HepG2 (cell line): Measurements from ENCODE around the gene RNFT2. TPM values are rescaled to one million over a fixed set of nuclear protein-coding genes. Genes with fewer than 3 reads are reported as not detected.

Experiments
- ATAC-seq: fragments of 200-7000 bp; cut with Tn5 transposase; 3 replicates; pipeline ENCODE4 v1.9.1; 2020; ENCODE audit warnings: mild to moderate bottlenecking, moderate library complexity
- BruUV-seq: library from RNA; stranded (reverse); fragments of 400-500 nt; replicated peaks from 2 replicates; lab custom pipeline; 2021; lab: Mats Ljungman, UMichigan
- CTCF ChIA-PET: fragments of 300-600 bp; formaldehyde crosslinking; extraction: SDS; loops from one replicate; lab custom pipeline; 2021; ENCODE audit warnings: low total read pairs, inconsistent platforms, low intra/inter-chr PET ratio; lab: Yijun Ruan, JAX
- POLR2A ChIA-PET: fragments of 350-600 bp; sonication (Branson Sonifier 250); formaldehyde crosslinking; loops from one replicate; lab custom pipeline; 2020; ENCODE audit warnings: antibody characterized with exemption, inconsistent platforms; lab: Yijun Ruan, JAX
- DNase-seq: peaks from one replicate; pipeline ENCODE4 v3.0.0-alpha.2; 2015; ENCODE audit warnings: low spot score
- FAIRE-seq: peaks from 3 replicates; lab custom pipeline; 2011; peaks lifted over from hg19 to GRCh38; lab: Jason Lieb, UNC
- H2AFZ ChIP-seq: one replicate; pipeline ENCODE4 v1.6.1; 2011; ENCODE audit warnings: low read length, inconsistent platforms
- H3K27ac ChIP-seq: fragments of 300-600 bp; 3 replicates; pipeline ENCODE4 v1.8.0; 2011; ENCODE audit warnings: mixed run types, mild to moderate bottlenecking, mixed read lengths, low read length, inconsistent platforms; ENCODE audit not compliant: insufficient read depth; ENCODE audit errors: extremely low read length
- H3K27me3 ChIP-seq, 2 experiments: fragments of 200-600 bp in 1 of 2; 2 replicates in 1 of 2; 3 replicates in 1 of 2; pipeline versions ENCODE4 v1.6.0 to v1.8.0; 2011; ENCODE audit warnings: low read length in 2 of 2, mild to moderate bottlenecking in 2 of 2, moderate library complexity in 2 of 2, inconsistent platforms in 1 of 2; ENCODE audit not compliant: insufficient read depth in 2 of 2, control insufficient read depth in 1 of 2
- H3K36me3 ChIP-seq, 2 experiments: fragments of 200-600 bp in 1 of 2; replicated peaks in 1 of 2; 2 replicates in 1 of 2; 3 replicates in 1 of 2; pipeline versions ENCODE4 v1.5.1 to v1.8.0; 2011; ENCODE audit warnings: low read length in 2 of 2, inconsistent platforms in 1 of 2; ENCODE audit not compliant: insufficient read depth in 2 of 2, control insufficient read depth in 1 of 2
- H3K4me1 ChIP-seq: 2 replicates; pipeline ENCODE4 v1.5.1; 2012; ENCODE audit warnings: low read length, inconsistent platforms; ENCODE audit not compliant: insufficient read depth
- H3K4me2 ChIP-seq: 2 replicates; pipeline ENCODE4 v1.6.0; 2011; ENCODE audit warnings: low read depth, low read length, inconsistent platforms
- H3K4me3 ChIP-seq, 3 experiments: fragments of 200-600 bp in 1 of 3; sonication (generic), shearing (Covaris generic) in 1 of 3; replicated peaks in 1 of 3; 2 replicates each; pipeline ENCODE4 v1.5.1; 2011 to 2016; ENCODE audit warnings: low read length in 3 of 3, inconsistent platforms in 2 of 3, low read depth in 2 of 3, mild to moderate bottlenecking in 2 of 3, control low read depth in 1 of 3, mixed read lengths in 1 of 3; ENCODE audit not compliant: insufficient read depth in 1 of 3
- H3K79me2 ChIP-seq: one replicate; pipeline ENCODE4 v1.6.1; 2011; ENCODE audit warnings: low read length, inconsistent platforms; ENCODE audit not compliant: insufficient read depth
- H3K9ac ChIP-seq: 2 replicates; pipeline ENCODE4 v1.6.0; 2011; ENCODE audit warnings: mild to moderate bottlenecking, low read depth, low read length, inconsistent platforms; ENCODE audit not compliant: insufficient read depth
- H3K9me3 ChIP-seq: 2 replicates; pipeline ENCODE4 v1.5.1; 2012; ENCODE audit warnings: mild to moderate bottlenecking, low read length
- H4K20me1 ChIP-seq: 2 replicates; pipeline ENCODE4 v1.6.0; 2011; ENCODE audit warnings: inconsistent platforms, mild to moderate bottlenecking, low read length, moderate library complexity; ENCODE audit not compliant: insufficient read depth
- NFKB2 ChIP-seq: sonication (generic); formaldehyde crosslinking; IDR thresholded peaks from 2 replicates; pipeline ENCODE4 v1.4.0; 2020; ENCODE audit warnings: missing genetic modification reagents, borderline replicate concordance
- U2AF1 ChIP-seq: fragments of 200-400 bp; formaldehyde crosslinking; optimal IDR thresholded peaks from 2 replicates; pipeline ENCODE3; 2017; ENCODE audit warnings: mild to moderate bottlenecking, low read depth, low read length
- ZBED4 ChIP-seq: sonication (generic); formaldehyde crosslinking; IDR thresholded peaks from 2 replicates; pipeline ENCODE4 v1.4.0; 2020; ENCODE audit warnings: missing genetic modification reagents, borderline replicate concordance
- ZNF652 ChIP-seq: IDR thresholded peaks from 2 replicates; pipeline ENCODE4 v1.6.1; 2016; ENCODE audit warnings: low read depth, borderline replicate concordance
- ZNF781 ChIP-seq: sonication (generic); formaldehyde crosslinking; IDR thresholded peaks from 2 replicates; pipeline ENCODE4 v1.5.1; 2020; ENCODE audit warnings: borderline replicate concordance, mild to moderate bottlenecking, missing genetic modification reagents; ENCODE audit errors: not compliant biosample characterization
- WGBS: methylation state at CpG from one replicate; pipeline ENCODE4 v1.1.6; 2017; ENCODE audit warnings: low lambda C conversion rate; 5-methylcytosine and 5-hydroxymethylcytosine counted together
- in situ Hi-C: cut with HindIII; loops from 2 replicates; pipeline ENCODE4 v1.10.0; 2017; ENCODE audit warnings: low pct_unique_long_range_greater_than_20kb; ENCODE audit not compliant: extremely low pct_ligation_motif_present
- intact Hi-C: fragments of 100-400 bp; cut with micrococcal nuclease; formaldehyde crosslinking; loops from one replicate; pipeline ENCODE4 v1.10.0; 2022; ENCODE audit not compliant: unreplicated experiment
- polyA plus RNA-seq, 8 experiments: library from polyadenylated mRNA; depleted of rRNA in 3 of 8; stranded (reverse) in 7 of 8; unstranded in 1 of 8; fragments of >200 nt; fragmentation: Illumina TruSeq in 4 of 8; extraction: Trizol in 4 of 8; gene quantifications; 2 replicates each; pipeline versions ENCODE4 v1.2.1 to v1.2.3, GENCODE V29; 2011 to 2016; ENCODE audit warnings: low read depth in 4 of 8, missing spikeins in 1 of 8, mixed read lengths in 1 of 8; ENCODE audit not compliant: insufficient read depth in 1 of 8
- total RNA-seq, 5 experiments: library from RNA; depleted of rRNA; stranded (reverse); fragments of >200 nt; fragmentation: Illumina TruSeq; extraction: Trizol; gene quantifications; 2 replicates each; pipeline ENCODE4 v1.2.3, GENCODE V29; 2016; ENCODE audit warnings: low read depth in 1 of 5

The RNFT2 gene
- total and polyA plus RNA-seq, 2 of the 13 experiments (the other 11 are each of a cell fraction or from before 2014, with no cell fraction given): 3.3 to 8.3 TPM

DNA sequence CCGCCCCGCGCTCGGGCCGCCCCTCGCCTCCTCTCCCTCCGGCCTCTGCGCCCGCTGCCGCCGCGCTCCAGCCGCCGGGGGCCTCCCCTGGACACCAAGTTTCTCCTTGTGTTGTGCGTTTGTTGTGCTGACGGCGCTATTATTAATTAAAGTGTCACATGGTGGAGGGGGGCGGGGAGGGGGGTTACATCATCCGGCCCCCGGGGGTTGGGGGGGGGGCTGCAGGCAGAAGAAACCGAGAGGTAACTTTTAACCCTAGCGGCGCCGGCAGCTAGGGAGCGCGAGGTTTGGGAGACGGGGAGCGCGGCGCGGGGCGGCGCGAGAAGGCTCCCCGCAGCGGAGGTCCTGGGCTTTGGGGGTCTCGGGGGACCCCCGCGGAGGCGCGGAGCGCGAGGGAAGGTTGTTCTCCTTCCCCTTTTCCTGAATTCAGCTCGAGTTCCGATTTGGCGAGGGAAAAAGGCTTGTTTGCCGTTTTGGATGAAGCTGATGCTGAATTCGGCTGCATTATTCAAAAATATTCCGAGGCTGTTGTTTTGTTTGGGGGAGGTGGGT, 143.3 kb downstream of the RNFT2 start, which contains the start of gene HRK:
Gene HRK, minus strand, starts transcription at position 117 of the 552 bp plus-strand sequence. CDS start 134 bp downstream, outside the sequence.
- no peak within 1 kb of the TSS for H2AFZ ChIP-seq
- no peaks in the 10 kb centered on the region for H3K9me3 ChIP-seq
- intact Hi-C loops (no loop called here), in situ Hi-C loops (loop anchor here (5.0 kb wide), 1 partner anchor 179 kb away; no protein-coding TSS in a partner anchor)
- no peaks in the 10 kb centered on the region for H4K20me1 ChIP-seq
- POLR2A ChIA-PET: no interaction called here
- no peak within 1 kb of the TSS for H3K27ac ChIP-seq
- FAIRE-seq: no peak
- H3K4me3 ChIP-seq: peak within 1 kb of the TSS; percentile 21 to 64 (median 39)
- DNase-seq: no peak
- no peaks in the 10 kb centered on the region for H3K79me2 ChIP-seq
- no peaks in the 10 kb centered on the region for H3K36me3 ChIP-seq
- no peak within 1 kb of the TSS for H3K9ac ChIP-seq
- CTCF ChIA-PET: interaction anchor here (1.1 kb wide), 1 partner anchor 178 kb away, joined by 5 read pairs; no protein-coding TSS in a partner anchor
- H3K4me2 ChIP-seq: peak within 1 kb of the TSS; percentile 84
- no TSS peak for BruUV-seq
- no peak for ATAC-seq
- TF ChIP-seq ZNF652 (CRISPR knock-in tag) (peak; percentile 70), U2AF1 (no peak)
- H3K27me3 ChIP-seq: peaks cover 18 to 75% of the 10 kb centered on the region in 2 experiments
- WGBS: under 1% methylated on average over 23 of the region's 49 CpGs
- peaks cover 30% of the 10 kb centered on the region for H3K4me1 ChIP-seq

DNA sequence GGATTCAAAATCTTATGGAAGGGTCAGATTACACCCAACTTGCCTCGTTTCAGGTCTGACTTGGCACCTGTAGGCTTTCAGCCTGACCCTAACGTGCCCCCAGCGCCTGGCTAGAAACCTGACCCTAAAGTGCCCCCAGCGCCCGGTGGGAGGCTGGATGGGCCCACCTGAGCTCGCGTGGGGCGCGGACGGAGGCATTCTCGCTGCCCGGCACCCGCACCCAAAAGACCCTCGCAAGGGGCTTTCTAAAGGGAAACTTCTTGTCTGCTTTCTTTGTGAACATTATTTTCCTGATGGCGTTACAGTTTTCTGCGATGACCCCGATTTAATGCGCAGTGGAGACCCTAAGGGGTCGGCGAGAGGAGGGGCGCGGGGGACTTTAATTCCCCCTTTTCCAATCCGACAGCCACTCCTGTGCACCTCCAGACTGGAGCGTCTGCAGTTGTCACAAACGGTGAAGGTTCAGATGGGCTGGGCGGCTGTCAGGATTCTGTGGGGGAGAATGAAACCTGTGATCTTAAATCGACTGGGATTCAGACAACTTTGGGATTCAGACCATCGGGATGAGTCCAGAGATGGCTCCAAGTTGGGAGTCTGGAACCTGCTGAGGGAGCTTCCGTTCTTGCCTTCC, 143.9 kb downstream of the RNFT2 start:
- Histone ChIP-seq H3K27me3 (peaks cover 18 to 71% of the 10 kb centered on the region in 2 experiments), H3K4me1 (peaks cover 30% of the 10 kb centered on the region), H3K9me3 (no peaks in the 10 kb centered on the region), H3K9ac (no peak overlapping the region), H3K4me3 (peak overlapping the region in 1 of 3 experiments; percentile 58; a peak in 3 of 6 replicates), H3K79me2 (no peaks in the 10 kb centered on the region), H3K27ac (no peak overlapping the region), H3K4me2 (peak overlapping the region; percentile 84), H3K36me3 (no peaks in the 10 kb centered on the region), H2AFZ (no peak overlapping the region), H4K20me1 (no peaks in the 10 kb centered on the region)
- no TSS peak for BruUV-seq
- TF ChIP-seq NFKB2 (CRISPR knock-in tag) (0 out of 2 replicates have a peak, but pooled peaks have one; percentile 29), ZBED4 (CRISPR knock-in tag) (no peak), ZNF781 (CRISPR knock-in tag) (no peak)
- intact Hi-C loops (loop anchor here (2.0 kb wide), 1 partner anchor 179 kb away; no protein-coding TSS in a partner anchor), in situ Hi-C loops (loop anchor here (5.0 kb wide), 1 partner anchor 180 kb away; no protein-coding TSS in a partner anchor)
- WGBS: 4% methylated on average over 27 of the region's 29 CpGs
- ChIA-PET CTCF (no interaction called here), POLR2A (no interaction called here)
- ATAC-seq: no peak
- DNase-seq: no peak
- FAIRE-seq: no peak
